Endothelial cell of umbilical vein (primary cell): Measurements from ENCODE around the gene SLC8A1. TPM values are rescaled to one million over a fixed set of nuclear protein-coding genes. Genes with fewer than 3 reads are reported as not detected.

Source experiments
- BruUV-seq: library from RNA; stranded (reverse); fragments of 400-500 nt; replicated peaks from 2 replicates; lab custom pipeline; 2021; lab: Mats Ljungman, UMichigan
- CTCF ChIA-PET: fragments of 300-600, 350-600 bp; sonication (Branson Sonifier 250); formaldehyde crosslinking; loops from one replicate; lab custom pipeline; 2021; ENCODE audit warnings: antibody characterized with exemption, inconsistent platforms; lab: Charles Lee
- POLR2A ChIA-PET: fragments of 300-600, 350-600 bp; sonication (Branson Sonifier 250); formaldehyde crosslinking; loops from one replicate; lab custom pipeline; 2021; ENCODE audit warnings: antibody characterized with exemption, inconsistent platforms; lab: Charles Lee
- DNase-seq: peaks from one replicate; pipeline ENCODE4 v3.0.0-alpha.2; 2011; ENCODE audit warnings: low read depth, low spot score
- FAIRE-seq: peaks from 2 replicates; lab custom pipeline; 2011; peaks lifted over from hg19 to GRCh38; lab: Jason Lieb, UNC
- H2AFZ ChIP-seq: 2 replicates; pipeline ENCODE4 v1.6.0; 2012; ENCODE audit warnings: low read depth, low read length, control low read depth, inconsistent platforms
- H3K27ac ChIP-seq: 2 replicates; pipeline ENCODE4 v1.5.1; 2011; ENCODE audit warnings: low read depth, mild to moderate bottlenecking, control low read depth, low read length, moderate library complexity; ENCODE audit not compliant: insufficient read depth
- H3K27me3 ChIP-seq, 2 experiments: 2 replicates each; pipeline versions ENCODE4 v1.6.0 to v1.6.1; 2011; ENCODE audit warnings: low read length in 2 of 2, mixed read lengths in 1 of 2; ENCODE audit not compliant: control insufficient read depth in 2 of 2, insufficient read depth in 2 of 2
- H3K36me3 ChIP-seq, 2 experiments: 2 replicates in 1 of 2; 3 replicates in 1 of 2; pipeline ENCODE4 v1.5.1; 2011; ENCODE audit warnings: low read length in 2 of 2, mild to moderate bottlenecking in 1 of 2, moderate library complexity in 1 of 2; ENCODE audit not compliant: control insufficient read depth in 2 of 2, insufficient read depth in 2 of 2; ENCODE audit errors: extremely low read depth in 1 of 2
- H3K4me1 ChIP-seq: 3 replicates; pipeline ENCODE4 v1.5.1; 2011; ENCODE audit warnings: mild to moderate bottlenecking, low read length; ENCODE audit not compliant: control insufficient read depth, insufficient read depth; ENCODE audit errors: extremely low read depth
- H3K4me2 ChIP-seq: 2 replicates; pipeline ENCODE4 v1.6.1; 2011; ENCODE audit warnings: low read length, control low read depth, mixed read lengths; ENCODE audit not compliant: insufficient read depth
- H3K4me3 ChIP-seq, 3 experiments: fragments of 200-600 bp in 1 of 3; sonication (generic), shearing (Covaris generic) in 1 of 3; replicated peaks in 1 of 3; 2 replicates each; pipeline ENCODE4 v1.5.1; 2011 to 2016; ENCODE audit warnings: control low read depth in 3 of 3, low read length in 3 of 3, mild to moderate bottlenecking in 2 of 3, inconsistent platforms in 1 of 3, low read depth in 1 of 3, moderate library complexity in 1 of 3; ENCODE audit not compliant: insufficient read depth in 1 of 3
- H3K79me2 ChIP-seq: 2 replicates; pipeline ENCODE4 v1.6.0; 2012; ENCODE audit warnings: low read length, inconsistent platforms; ENCODE audit not compliant: control insufficient read depth, insufficient read depth
- H3K9ac ChIP-seq: replicated peaks from 2 replicates; pipeline ENCODE3; 2011; ENCODE audit warnings: low read length, control low read depth; ENCODE audit not compliant: insufficient read depth; ENCODE audit errors: extremely low read depth
- H3K9me1 ChIP-seq: replicated peaks from 3 replicates; pipeline ENCODE4 v1.6.0; 2011; ENCODE audit warnings: mild to moderate bottlenecking, low read length; ENCODE audit not compliant: control insufficient read depth, insufficient read depth; ENCODE audit errors: extremely low read depth
- H3K9me3 ChIP-seq: replicated peaks from 2 replicates; pipeline ENCODE4 v1.5.1; 2012; ENCODE audit warnings: low read length, inconsistent platforms; ENCODE audit not compliant: control insufficient read depth, insufficient read depth
- H4K20me1 ChIP-seq: replicated peaks from 2 replicates; pipeline ENCODE3; 2011; ENCODE audit warnings: mild to moderate bottlenecking, low read length; ENCODE audit not compliant: control insufficient read depth, insufficient read depth; ENCODE audit errors: extremely low read depth
- CTCF ChIP-seq, 2 donors: IDR thresholded peaks; 1 replicate in 1 of 2; 2 replicates in 1 of 2; pipeline ENCODE4 v1.5.1; 2011; ENCODE audit warnings: low read length in 2 of 2, mild to moderate bottlenecking in 2 of 2, moderate library complexity in 2 of 2, control low read depth in 1 of 2, inconsistent platforms in 1 of 2, low read depth in 1 of 2; ENCODE audit not compliant: insufficient read depth in 1 of 2; ENCODE audit errors: extremely low read depth in 1 of 2
- EZH2 ChIP-seq: IDR thresholded peaks from 2 replicates; pipeline ENCODE4 v1.6.1; 2012; ENCODE audit warnings: borderline replicate concordance, low read depth, mild to moderate bottlenecking, moderate library complexity, low read length, inconsistent platforms; ENCODE audit not compliant: severe bottlenecking
- FOS ChIP-seq: IDR thresholded peaks from 2 replicates; pipeline ENCODE4 v1.6.1; 2011; ENCODE audit warnings: mild to moderate bottlenecking, low read length, moderate library complexity, borderline replicate concordance; ENCODE audit not compliant: insufficient read depth
- GATA2 ChIP-seq: IDR thresholded peaks from 2 replicates; pipeline ENCODE4 v1.7.0; 2011; ENCODE audit warnings: low read depth, mild to moderate bottlenecking, moderate library complexity, mixed read lengths, low read length; ENCODE audit not compliant: insufficient read length, insufficient read depth
- JUN ChIP-seq: IDR thresholded peaks from 2 replicates; pipeline ENCODE4 v1.6.1; 2011; ENCODE audit warnings: borderline replicate concordance, low read depth; ENCODE audit not compliant: insufficient read length, insufficient read depth
- MYC ChIP-seq: IDR thresholded peaks from one replicate; pipeline ENCODE4 v1.6.1; 2011; ENCODE audit warnings: mild to moderate bottlenecking, low read depth, low read length
- POLR2A ChIP-seq: IDR thresholded peaks from 2 replicates; pipeline ENCODE4 v1.6.1; 2012; ENCODE audit warnings: low read depth, mild to moderate bottlenecking, control low read depth, low read length
- POLR2AphosphoS5 ChIP-seq: IDR thresholded peaks from 2 replicates; pipeline ENCODE4 v1.6.1; 2012; ENCODE audit warnings: low read depth, mild to moderate bottlenecking, control low read depth, low read length, moderate library complexity; ENCODE audit not compliant: insufficient read depth
- dilution Hi-C: fragments of 300-500 bp; cut with MboI; formaldehyde crosslinking; loops from one replicate; pipeline ENCODE4 v1.15.0; 2019; ENCODE audit warnings: low sequenced_read_pairs; ENCODE audit not compliant: extremely low pct_ligation_motif_present
- intact Hi-C: fragments of 100-400 bp; cut with micrococcal nuclease; formaldehyde crosslinking; loops from one replicate; pipeline ENCODE4 v1.10.0; 2022
- polyA plus RNA-seq, 4 experiments: library from polyadenylated mRNA; depleted of rRNA in 3 of 4; stranded (reverse) in 3 of 4; unstranded in 1 of 4; fragments of >200 nt; gene quantifications; 2 replicates each; pipeline versions ENCODE4 v1.2.1 to v1.2.3, GENCODE V29; 2011 to 2012; ENCODE audit warnings: missing spikeins in 1 of 4
- total RNA-seq: library from RNA; stranded (reverse); gene quantifications from 2 replicates; pipeline ENCODE4 v1.2.3, GENCODE V29; 2021
- TF ChIP-seq, protein P1 (sequence below): IDR thresholded peaks from 2 replicates; pipeline ENCODE4 v1.6.1; 2011; ENCODE audit not compliant: insufficient read depth, insufficient read length

SLC8A1 gene
- total and polyA plus RNA-seq, 2 donors (not counting 3 experiments of a cell fraction or from before 2014, with no cell fraction given) = 0.19 to 1.8 TPM

DNA sequence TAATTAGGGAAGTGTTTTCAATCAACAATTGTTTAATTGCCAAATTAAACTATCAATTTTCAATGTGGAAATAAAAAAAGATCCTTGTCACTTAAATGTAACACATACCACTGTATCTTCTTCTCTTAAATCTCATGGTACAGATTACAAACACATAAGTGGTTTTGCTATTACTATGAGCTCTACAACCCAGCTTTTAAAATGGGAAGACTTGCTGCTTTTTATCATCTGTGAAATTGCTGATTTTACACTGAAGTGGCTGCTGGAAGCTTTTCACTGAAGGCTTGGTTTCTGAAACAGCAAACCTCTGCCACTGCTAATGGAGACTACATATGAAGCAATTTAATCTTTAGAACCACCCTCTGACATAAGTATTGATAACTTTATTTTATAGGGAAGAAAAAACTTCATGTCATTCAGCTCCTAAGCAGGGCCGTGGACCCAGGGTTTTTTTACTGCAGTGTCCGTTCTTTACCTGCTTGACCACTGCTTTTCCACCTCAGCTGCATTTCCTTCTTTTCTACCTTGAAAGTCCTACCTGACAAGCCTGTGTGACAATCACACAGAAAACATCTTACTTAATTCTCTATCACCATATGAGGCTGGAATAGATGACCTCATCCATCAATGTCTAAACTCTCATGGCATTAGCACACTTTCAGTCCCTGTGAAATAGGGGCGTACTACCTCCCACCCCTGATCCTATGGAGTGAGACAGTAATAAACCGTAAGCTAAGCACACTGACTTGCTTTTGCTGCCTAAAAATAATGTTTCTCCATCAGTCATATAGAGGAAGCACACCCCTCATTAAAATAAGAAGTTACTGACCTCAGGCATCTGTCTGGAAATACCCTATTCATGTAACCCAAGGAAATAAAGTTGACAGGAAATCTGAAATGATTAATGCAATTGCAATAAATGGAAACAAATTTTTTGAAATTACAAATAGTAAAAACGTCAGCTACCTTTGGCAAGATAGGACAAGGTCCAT, 19.2 kb upstream of the SLC8A1 start:
- Histone ChIP-seq H2AFZ (no peak overlapping the region), H3K27ac (no peak overlapping the region), H4K20me1 (no peaks in the 10 kb centered on the region), H3K9me3 (no peaks in the 10 kb centered on the region), H3K4me3 (no peak overlapping the region), H3K9me1 (no peaks in the 10 kb centered on the region), H3K9ac (no peak overlapping the region), H3K79me2 (no peaks in the 10 kb centered on the region), H3K4me2 (no peak overlapping the region), H3K36me3 (no peaks in the 10 kb centered on the region), H3K27me3 (no peaks in the 10 kb centered on the region), H3K4me1 (no peaks in the 10 kb centered on the region)
- dilution Hi-C loops = no loop called here
- BruUV-seq = no TSS peak
- DNase-seq = peak; percentile 24
- ChIA-PET POLR2A (no interaction called here), CTCF (no interaction called here)
- intact Hi-C loops = no loop called here
- TF ChIP-seq EZH2 (no peak), POLR2AphosphoS5 (no peak), JUN (no peak), FOS (no peak), CTCF (IDR thresholded peaks at IDR 0.05; ENCODE audit: extremely low read depth in 1 of 2, insufficient read depth in 1 of 2, low read depth in 1 of 2, low read length in 2 of 2) (no peak), MYC (no peak), GATA2 (no peak), POLR2A (no peak)
- TF ChIP-seq, protein P1, sequence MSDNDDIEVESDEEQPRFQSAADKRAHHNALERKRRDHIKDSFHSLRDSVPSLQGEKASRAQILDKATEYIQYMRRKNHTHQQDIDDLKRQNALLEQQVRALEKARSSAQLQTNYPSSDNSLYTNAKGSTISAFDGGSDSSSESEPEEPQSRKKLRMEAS = no peak
- FAIRE-seq = no peak
